ENCODE measurements around the gene UBE2J2. TPM values are rescaled to one million over a fixed set of nuclear protein-coding genes. Genes with fewer than 3 reads are reported as not detected.

The UBE2J2 gene
- total and polyA plus RNA-seq, 2 of the 8 experiments (the other 6 are each of a cell fraction or from before 2014, with no cell fraction given), result 33.6 to 67.9 TPM

- no peak for TF ChIP-seq TCF12 (IDR thresholded peaks at IDR 0.05; ENCODE audit: low read depth, low read length)
- TF ChIP-seq EP300 (IDR thresholded peaks at IDR 0.05; ENCODE audit: borderline replicate concordance in 1 of 2, low read depth in 2 of 2, low read length in 2 of 2), result no peak
- TF ChIP-seq YY1 (IDR thresholded peaks at IDR 0.05; ENCODE audit: low read depth, low read length), result peak; percentile 99
- peak; percentile 73 for TF ChIP-seq CREB1 (IDR thresholded peaks at IDR 0.05)
- TF ChIP-seq BRCA1 (IDR thresholded peaks at IDR 0.05; ENCODE audit: low read depth, low read length), result no peak
- peak; percentile 46 for TF ChIP-seq ASH2L (IDR thresholded peaks at IDR 0.05; ENCODE audit: low read length)
- peak; percentile 49; the same call in 1 of the 2 replicates for TF ChIP-seq POLR2AphosphoS5 (IDR thresholded peaks at IDR 0.05; ENCODE audit: low read depth, low read length)
- no peak for TF ChIP-seq SIRT6 (IDR thresholded peaks at IDR 0.05; ENCODE audit: low read length)
- no peak for TF ChIP-seq POU5F1 (IDR thresholded peaks at IDR 0.05; ENCODE audit: low read depth, low read length)
- 0 out of 2 replicates have a peak, but pooled peaks have one; percentile 39 for TF ChIP-seq FOSL1 (IDR thresholded peaks at IDR 0.05; ENCODE audit: insufficient read depth, low read depth, low read length)
- peak in 1 of 3 experiments; percentile 10; a peak in 1 of 4 replicates for TF ChIP-seq CTCF (IDR thresholded peaks at IDR 0.05; ENCODE audit: control extremely low read depth in 1 of 3, insufficient read depth in 1 of 3, low read depth in 1 of 3, low read length in 3 of 3)
- TF ChIP-seq, protein P1, sequence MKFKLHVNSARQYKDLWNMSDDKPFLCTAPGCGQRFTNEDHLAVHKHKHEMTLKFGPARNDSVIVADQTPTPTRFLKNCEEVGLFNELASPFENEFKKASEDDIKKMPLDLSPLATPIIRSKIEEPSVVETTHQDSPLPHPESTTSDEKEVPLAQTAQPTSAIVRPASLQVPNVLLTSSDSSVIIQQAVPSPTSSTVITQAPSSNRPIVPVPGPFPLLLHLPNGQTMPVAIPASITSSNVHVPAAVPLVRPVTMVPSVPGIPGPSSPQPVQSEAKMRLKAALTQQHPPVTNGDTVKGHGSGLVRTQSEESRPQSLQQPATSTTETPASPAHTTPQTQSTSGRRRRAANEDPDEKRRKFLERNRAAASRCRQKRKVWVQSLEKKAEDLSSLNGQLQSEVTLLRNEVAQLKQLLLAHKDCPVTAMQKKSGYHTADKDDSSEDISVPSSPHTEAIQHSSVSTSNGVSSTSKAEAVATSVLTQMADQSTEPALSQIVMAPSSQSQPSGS (IDR thresholded peaks at IDR 0.05; ENCODE audit: low read length), result no peak
- peak; percentile 45; the same call in 1 of the 2 replicates for TF ChIP-seq SIX5 (IDR thresholded peaks at IDR 0.05; ENCODE audit: low read depth, low read length)
- TF ChIP-seq SP1 (IDR thresholded peaks at IDR 0.05; ENCODE audit: low read depth, low read length), result peak; percentile 69; the same call in 1 of the 2 replicates
- peak; percentile 62 for TF ChIP-seq TAF7 (optimal IDR thresholded peaks at IDR 0.05; ENCODE audit: borderline replicate concordance, low read depth, low read length)
- TF ChIP-seq RBBP5 (IDR thresholded peaks at IDR 0.05; ENCODE audit: borderline replicate concordance, low read depth, low read length), result peak; percentile 49; the same call in 1 of the 2 replicates
- TF ChIP-seq HDAC2 (IDR thresholded peaks at IDR 0.05; ENCODE audit: borderline replicate concordance in 1 of 2, low read depth in 2 of 2, low read length in 2 of 2), result no peak
- TF ChIP-seq CEBPB (IDR thresholded peaks at IDR 0.05; ENCODE audit: low read depth, low read length), result no peak
- TF ChIP-seq ZNF274 (IDR thresholded peaks at IDR 0.05; ENCODE audit: borderline replicate concordance, extremely low read depth, low read length), result no peak
- TF ChIP-seq CHD2 (IDR thresholded peaks at IDR 0.05; ENCODE audit: low read length), result peak; percentile 43; the same call in 1 of the 2 replicates
These were observed 42.0 kb downstream of the UBE2J2 start, which contains the start of gene SDF4 (continued) for GRCh38 chr1:1231400-1232207.

All from H1 (cell line).